B cell (primary cell): ENCODE results near the gene NAP1L5. TPM values are rescaled to one million over a fixed set of nuclear protein-coding genes. Genes with fewer than 3 reads are reported as not detected.

ENCODE experiments used
- ATAC-seq: fragments of 200-7000 bp; cut with Tn5 transposase; one replicate; pipeline ENCODE4 v1.10.0; 2021; ENCODE audit warnings: low read depth, mild to moderate bottlenecking, moderate number of reproducible peaks, moderate library complexity
- CTCF ChIA-PET: fragments of 350-600 bp; sonication (Branson Sonifier 250); formaldehyde crosslinking; loops from one replicate; lab custom pipeline; 2021; ENCODE audit warnings: antibody characterized with exemption, inconsistent platforms; lab: Charles Lee
- POLR2A ChIA-PET: fragments of 350-600 bp; sonication (Branson Sonifier 250); formaldehyde crosslinking; loops from one replicate; lab custom pipeline; 2021; ENCODE audit warnings: antibody characterized with exemption; lab: Charles Lee
- DNase-seq: peaks from one replicate; pipeline ENCODE4 v3.0.0; 2013
- H2AFZ ChIP-seq: 2 replicates; pipeline ENCODE4 v1.6.1; 2012; ENCODE audit warnings: mild to moderate bottlenecking, low read depth, low read length; ENCODE audit not compliant: insufficient read depth, poor library complexity, severe bottlenecking
- H3K27ac ChIP-seq, 2 donors: 1 replicate in 1 of 2; 2 replicates in 1 of 2; pipeline ENCODE4 v1.5.1; 2012 to 2013; ENCODE audit warnings: low read length in 2 of 2, mild to moderate bottlenecking in 2 of 2, moderate library complexity in 1 of 2
- H3K27me3 ChIP-seq, 4 experiments: fragments of 200-600 bp in 1 of 4; sonication (generic) in 1 of 4; replicated peaks in 1 of 4; 1 replicate in 2 of 4; 2 replicates in 2 of 4; pipeline versions ENCODE4 v1.6.1 to v1.7.0; 2013 to 2016; ENCODE audit warnings: low read length in 3 of 4, mild to moderate bottlenecking in 2 of 4, mixed read lengths in 1 of 4, moderate library complexity in 1 of 4; ENCODE audit not compliant: insufficient read depth in 4 of 4, control insufficient read depth in 3 of 4; ENCODE audit errors: control extremely low read depth in 1 of 4
- H3K36me3 ChIP-seq, 2 experiments: replicated peaks in 1 of 2; 1 replicate in 1 of 2; 2 replicates in 1 of 2; pipeline versions ENCODE4 v1.6.1 to v1.7.1; 2013; ENCODE audit warnings: low read length in 1 of 2; ENCODE audit not compliant: insufficient read depth in 2 of 2, control insufficient read depth in 1 of 2; ENCODE audit errors: control extremely low read depth in 1 of 2, extremely low read depth in 1 of 2
- H3K4me1 ChIP-seq, 2 donors: fragments of 200-600 bp in 1 of 2; sonication (generic) in 1 of 2; 1 replicate in 1 of 2; 2 replicates in 1 of 2; pipeline versions ENCODE4 v1.5.1 to v1.6.1; 2013 to 2017; ENCODE audit warnings: low read length in 2 of 2; ENCODE audit not compliant: control insufficient read depth in 2 of 2, insufficient read depth in 2 of 2
- H3K4me2 ChIP-seq: replicated peaks from 2 replicates; pipeline ENCODE3; 2012; ENCODE audit warnings: mild to moderate bottlenecking, low read depth, low read length; ENCODE audit not compliant: poor library complexity, severe bottlenecking
- H3K4me3 ChIP-seq, 5 experiments: fragments of 200-600 bp in 1 of 5; sonication (generic) in 1 of 5; 1 replicate in 3 of 5; 2 replicates in 2 of 5; pipeline versions ENCODE4 v1.5.1 to v1.7.0; 2011 to 2016; ENCODE audit warnings: low read length in 4 of 5, mild to moderate bottlenecking in 4 of 5, low read depth in 2 of 5, control low read depth in 1 of 5, moderate library complexity in 1 of 5; ENCODE audit not compliant: insufficient read depth in 1 of 5; ENCODE audit errors: control extremely low read depth in 1 of 5, extremely low read depth in 1 of 5
- H3K79me2 ChIP-seq: fragments of 200-600 bp; sonication (generic); one replicate; pipeline ENCODE4 v1.6.0; 2016; ENCODE audit warnings: low read length; ENCODE audit not compliant: control insufficient read depth, insufficient read depth
- H3K9ac ChIP-seq: fragments of 200-600 bp; sonication (generic); 2 replicates; pipeline ENCODE4 v1.6.1; 2017; ENCODE audit warnings: mild to moderate bottlenecking, low read length, moderate library complexity
- H3K9me3 ChIP-seq, 3 donors: one replicate each; pipeline versions ENCODE4 v1.6.1 to v1.7.1; 2013; ENCODE audit warnings: low read length in 2 of 3; ENCODE audit not compliant: control insufficient read depth in 2 of 3, insufficient read depth in 1 of 3; ENCODE audit errors: control extremely low read depth in 1 of 3
- H4K20me1 ChIP-seq: 2 replicates; pipeline ENCODE4 v1.6.0; 2012; ENCODE audit warnings: mild to moderate bottlenecking, low read length; ENCODE audit not compliant: insufficient read depth, control insufficient read depth, poor library complexity, severe bottlenecking
- H3K27ac Mint-ChIP-seq: one replicate; pipeline ENCODE4 v1.8.0; 2021; ENCODE audit warnings: mixed read lengths
- H3K27me3 Mint-ChIP-seq: one replicate; pipeline ENCODE4 v1.8.0; 2021; ENCODE audit warnings: mixed read lengths
- H3K4me1 Mint-ChIP-seq: one replicate; pipeline ENCODE4 v1.8.0; 2021; ENCODE audit warnings: mixed read lengths
- H3K4me3 Mint-ChIP-seq: one replicate; pipeline ENCODE4 v1.8.0; 2021; ENCODE audit warnings: mixed read lengths
- H3K9me3 Mint-ChIP-seq: one replicate; pipeline ENCODE4 v1.8.0; 2022; ENCODE audit warnings: mixed read lengths; ENCODE audit not compliant: insufficient read depth
- CTCF ChIP-seq: fragments of 200-600 bp; IDR thresholded peaks from one replicate; pipeline ENCODE4 v1.8.0; 2022; ENCODE audit warnings: antibody characterized with exemption, mild to moderate bottlenecking
- EZH2 ChIP-seq: IDR thresholded peaks from 2 replicates; pipeline ENCODE4 v1.6.1; 2012; ENCODE audit warnings: borderline replicate concordance, low read depth, mild to moderate bottlenecking, moderate library complexity, low read length; ENCODE audit not compliant: insufficient read depth, poor library complexity, severe bottlenecking
- WGBS: methylation state at CpG from one replicate; pipeline ENCODE4 v1.1.5; 2013; ENCODE audit warnings: missing lambda C conversion rate; ENCODE audit not compliant: insufficient coverage; 5-methylcytosine and 5-hydroxymethylcytosine counted together
- intact Hi-C: fragments of 100-400 bp; cut with micrococcal nuclease; formaldehyde crosslinking; loops from one replicate; pipeline ENCODE4 v1.10.0; 2022
- polyA plus RNA-seq: library from polyadenylated mRNA; depleted of rRNA; stranded (reverse); fragments of >200 nt; gene quantifications from 2 replicates; pipeline ENCODE4 v1.2.3, GENCODE V29; 2012
- total RNA-seq, 2 donors: library from RNA; stranded (reverse); fragments of 120-200 nt in 1 of 2; gene quantifications; 1 replicate in 1 of 2; 2 replicates in 1 of 2; pipeline versions ENCODE4 v1.2.3 to v1.2.4, GENCODE V29; 2013 to 2022

The NAP1L5 gene
- total and polyA plus RNA-seq, 2 donors (not counting 1 experiment from before 2014, with no cell fraction given): 1.5 to 1.7 TPM

DNA sequence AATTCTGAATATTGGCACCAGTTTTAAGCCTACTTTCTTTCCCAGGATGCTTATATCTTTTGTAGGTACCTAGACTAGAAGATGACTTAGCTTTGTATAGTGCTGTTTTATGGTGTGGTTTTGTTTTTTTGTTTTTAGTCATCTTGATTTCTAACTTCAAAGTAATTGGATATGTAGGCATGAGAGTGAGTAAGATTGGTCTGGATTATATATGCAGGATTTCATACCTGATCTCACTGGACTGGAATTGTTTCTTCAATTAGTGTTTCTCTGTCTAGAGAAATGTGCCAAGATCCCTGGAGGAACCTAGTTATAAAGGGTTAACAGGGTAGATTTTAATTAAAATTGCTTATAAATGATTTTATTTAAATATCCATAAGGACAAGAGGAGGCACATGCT lies 23.1 kb downstream of the NAP1L5 start:
- no peak overlapping the region for H3K4me3 Mint-ChIP-seq
- no peak overlapping the region for H3K9ac ChIP-seq
- H3K4me2 ChIP-seq: no peak overlapping the region
- H3K4me1 ChIP-seq: no peaks in the 10 kb centered on the region
- intact Hi-C loops: loop anchor here (5.0 kb wide), 1 partner anchor 348 kb away; no protein-coding TSS in a partner anchor
- CTCF ChIA-PET: no interaction called here
- no peaks in the 10 kb centered on the region for H3K27me3 Mint-ChIP-seq
- no peaks in the 10 kb centered on the region for H3K27me3 ChIP-seq
- TF ChIP-seq EZH2: no peak
- TF ChIP-seq CTCF: no peak
- H3K27ac Mint-ChIP-seq: no peak overlapping the region
- ATAC-seq (no peak), DNase-seq (no peak)
- no peaks in the 10 kb centered on the region for H3K79me2 ChIP-seq
- H4K20me1 ChIP-seq: peaks cover 3% of the 10 kb centered on the region
- H2AFZ ChIP-seq: no peak overlapping the region
- no peaks in the 10 kb centered on the region for H3K9me3 ChIP-seq
- H3K27ac ChIP-seq: no peak overlapping the region
- peaks cover 4 to 51% of the 10 kb centered on the region in 2 experiments for H3K36me3 ChIP-seq
- POLR2A ChIA-PET: no interaction called here
- H3K4me1 Mint-ChIP-seq: no peaks in the 10 kb centered on the region
- no peak overlapping the region for H3K4me3 ChIP-seq
- no peaks in the 10 kb centered on the region for H3K9me3 Mint-ChIP-seq

DNA sequence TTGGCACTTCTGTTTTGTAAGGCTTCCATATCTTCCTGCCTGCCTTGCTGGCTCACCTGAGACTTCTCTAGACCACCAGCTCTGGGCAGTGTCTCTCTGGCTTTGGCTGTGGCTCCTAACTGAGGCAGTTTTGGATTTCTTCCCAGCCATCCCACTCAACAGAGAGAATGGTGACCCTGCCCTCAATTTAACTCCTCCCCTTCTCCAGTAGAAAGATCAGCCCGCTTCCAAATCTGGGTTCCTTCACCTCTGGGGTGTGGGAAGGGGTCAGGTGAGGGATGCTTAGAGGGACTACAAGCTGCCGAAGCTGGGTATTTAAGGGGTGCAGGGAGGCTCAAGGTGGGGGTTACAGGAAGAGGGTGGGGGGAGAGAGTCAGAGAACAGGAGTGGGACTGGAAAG lies 23.7 kb downstream of the NAP1L5 start:
- intact Hi-C loops: loop anchor here (5.0 kb wide), 1 partner anchor 348 kb away; no protein-coding TSS in a partner anchor
- H3K36me3 ChIP-seq: peaks cover 6 to 53% of the 10 kb centered on the region in 2 experiments

More for the DNA sequence above, 23.7 kb downstream of the NAP1L5 start:
- H3K4me1 Mint-ChIP-seq: no peaks in the 10 kb centered on the region
- H3K9ac ChIP-seq: no peak overlapping the region
- H3K9me3 ChIP-seq: no peaks in the 10 kb centered on the region
- H3K4me2 ChIP-seq: no peak overlapping the region
- H3K4me1 ChIP-seq: no peaks in the 10 kb centered on the region
- peaks cover 3% of the 10 kb centered on the region for H4K20me1 ChIP-seq
- CTCF ChIA-PET: interaction anchor here (0.8 to 2.1 kb wide), 3 partner anchors 60 to 350 kb away, joined by 3 to 10 read pairs (median 3); no protein-coding TSS in a partner anchor
- no peak overlapping the region for H3K4me3 Mint-ChIP-seq
- no peak overlapping the region for H3K4me3 ChIP-seq
- H3K27me3 ChIP-seq: no peaks in the 10 kb centered on the region
- no peak overlapping the region for H3K27ac Mint-ChIP-seq
- TF ChIP-seq CTCF: no peak
- TF ChIP-seq EZH2: no peak
- no peak for DNase-seq
- no peak overlapping the region for H3K27ac ChIP-seq
- no peaks in the 10 kb centered on the region for H3K9me3 Mint-ChIP-seq
- POLR2A ChIA-PET: no interaction called here
- WGBS: no CpG with 5 or more reads among the region's 2 CpGs
- H3K79me2 ChIP-seq: no peaks in the 10 kb centered on the region
- no peaks in the 10 kb centered on the region for H3K27me3 Mint-ChIP-seq
- no peak overlapping the region for H2AFZ ChIP-seq
- no peak for ATAC-seq
